HG03565 (cell line): Measurements from ENCODE around the gene LRRC58.
"Not testable (repeated sequence)": the region's sequence is repeated elsewhere in the genome, so short reads cannot be mapped to it uniquely, and the experiment has no call there.

ENCODE experiments used
- ATAC-seq: cut with Tn5 transposase; IDR thresholded peaks from one replicate; pipeline ENCODE4 v1.9.1; 2021; ENCODE audit warnings: mild to moderate bottlenecking, moderate library complexity; ENCODE audit not compliant: unreplicated experiment

Gene LRRC58

GRCh38 chr3:120341658-120342346 is 7.4 kb downstream of the LRRC58 start:
- ATAC-seq = no peak

DNA sequence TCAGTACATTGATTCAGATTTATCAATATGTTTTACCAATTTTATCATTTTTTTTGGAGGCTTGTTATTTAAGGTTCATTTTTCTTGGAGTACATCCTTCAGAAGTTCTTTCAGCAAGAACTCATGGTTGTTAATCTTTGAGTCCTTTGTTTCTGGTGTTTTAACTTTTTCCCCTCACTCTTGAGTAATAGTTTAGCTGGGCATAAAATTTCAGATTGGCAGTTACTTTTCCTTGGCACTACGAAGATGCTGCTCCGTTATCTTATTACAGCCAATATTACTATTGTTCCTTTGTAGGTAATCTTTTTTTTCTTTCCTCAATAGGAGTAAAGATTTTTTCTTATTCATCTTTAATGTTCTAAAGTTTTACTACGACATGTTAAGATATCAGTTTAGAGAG is 9.8 kb downstream of the LRRC58 start:
- no peak for ATAC-seq

DNA sequence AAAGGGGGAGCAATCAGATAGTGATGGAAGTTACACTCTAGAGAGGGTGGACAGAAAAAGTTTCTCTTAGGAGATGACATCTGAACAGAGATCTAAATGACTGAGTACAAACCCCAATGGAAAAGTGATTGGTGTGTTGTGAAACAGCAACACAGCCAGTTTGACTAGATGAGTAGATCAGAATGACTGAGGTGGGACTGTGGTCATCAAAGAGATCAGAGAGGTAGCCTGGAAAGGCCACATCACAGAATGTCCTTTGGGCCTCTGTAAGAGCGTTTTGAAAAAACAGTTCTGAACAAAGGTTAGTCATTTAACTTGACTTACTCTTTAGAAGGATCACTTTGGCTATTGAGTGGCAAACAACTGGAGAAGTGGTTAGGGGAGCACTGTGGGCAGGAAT is 10.6 kb downstream of the LRRC58 start:
- no peak for ATAC-seq

- no peak for ATAC-seq
Measured at GRCh38 chr3:120332646-120333045, 16.5 kb downstream of the LRRC58 start.

DNA sequence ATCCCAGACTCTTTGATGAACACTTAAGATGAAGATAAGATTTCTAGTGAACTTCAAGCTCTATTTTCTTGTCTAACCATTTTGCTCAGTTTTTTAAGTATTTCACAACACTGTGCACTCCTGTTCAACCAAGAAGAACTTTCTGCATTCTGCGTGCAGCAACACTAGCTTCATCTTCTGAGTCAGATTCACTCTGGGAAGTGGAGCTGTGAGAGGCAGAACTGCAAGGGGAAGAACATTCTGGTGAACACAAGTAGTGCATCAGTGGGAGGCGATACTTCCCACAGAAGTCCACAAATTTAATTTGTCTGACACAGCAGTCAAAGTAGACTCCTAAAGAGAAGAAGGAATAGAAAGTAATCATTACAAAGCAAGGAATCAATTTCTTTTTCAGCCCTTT is 18.1 kb downstream of the LRRC58 start:
- no peak for ATAC-seq

DNA sequence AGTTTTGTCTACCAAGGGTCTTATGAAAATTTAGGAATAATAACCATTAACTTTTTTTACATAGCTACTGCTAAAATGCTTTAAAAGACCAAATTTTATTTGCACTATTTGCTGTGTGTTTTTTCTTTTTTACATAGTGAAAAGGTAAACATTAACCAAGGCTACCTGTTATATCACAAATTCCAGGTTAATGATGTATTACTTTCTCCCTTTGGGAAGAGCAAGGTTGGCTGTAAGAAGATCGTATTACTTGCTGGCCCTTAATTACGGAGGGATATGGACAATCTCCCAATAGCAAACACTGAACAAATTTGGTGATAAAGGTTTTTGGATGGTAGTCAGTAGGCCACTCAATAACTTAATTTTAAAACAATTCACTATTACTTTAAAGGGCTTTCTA is 22.4 kb downstream of the LRRC58 start:
- ATAC-seq = no peak

DNA sequence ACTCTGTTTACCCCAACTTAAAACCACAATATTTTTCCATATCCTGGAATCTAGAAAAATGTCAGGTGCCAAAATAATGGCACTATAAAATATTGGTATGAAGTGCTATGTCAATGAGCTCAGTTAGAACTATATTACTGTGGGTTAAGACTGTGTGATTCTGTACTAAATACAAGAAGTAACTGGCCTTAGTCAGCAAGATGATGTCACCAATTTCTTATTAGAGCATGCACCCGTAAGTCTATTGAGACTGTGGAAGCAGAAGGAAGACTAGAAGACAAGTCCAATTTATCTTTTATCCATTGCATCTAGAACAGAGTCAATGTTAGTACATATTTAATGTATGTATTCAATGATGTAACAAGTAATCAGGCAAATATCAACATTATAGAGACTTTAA is 25.0 kb downstream of the LRRC58 start:
- ATAC-seq = no peak

- not testable (repeated sequence) for ATAC-seq
Measured at GRCh38 chr3:120323761-120324160, 25.4 kb downstream of the LRRC58 start.

- ATAC-seq = no peak
Measured at GRCh38 chr3:120311863-120312794, 37.0 kb downstream of the LRRC58 start.

DNA sequence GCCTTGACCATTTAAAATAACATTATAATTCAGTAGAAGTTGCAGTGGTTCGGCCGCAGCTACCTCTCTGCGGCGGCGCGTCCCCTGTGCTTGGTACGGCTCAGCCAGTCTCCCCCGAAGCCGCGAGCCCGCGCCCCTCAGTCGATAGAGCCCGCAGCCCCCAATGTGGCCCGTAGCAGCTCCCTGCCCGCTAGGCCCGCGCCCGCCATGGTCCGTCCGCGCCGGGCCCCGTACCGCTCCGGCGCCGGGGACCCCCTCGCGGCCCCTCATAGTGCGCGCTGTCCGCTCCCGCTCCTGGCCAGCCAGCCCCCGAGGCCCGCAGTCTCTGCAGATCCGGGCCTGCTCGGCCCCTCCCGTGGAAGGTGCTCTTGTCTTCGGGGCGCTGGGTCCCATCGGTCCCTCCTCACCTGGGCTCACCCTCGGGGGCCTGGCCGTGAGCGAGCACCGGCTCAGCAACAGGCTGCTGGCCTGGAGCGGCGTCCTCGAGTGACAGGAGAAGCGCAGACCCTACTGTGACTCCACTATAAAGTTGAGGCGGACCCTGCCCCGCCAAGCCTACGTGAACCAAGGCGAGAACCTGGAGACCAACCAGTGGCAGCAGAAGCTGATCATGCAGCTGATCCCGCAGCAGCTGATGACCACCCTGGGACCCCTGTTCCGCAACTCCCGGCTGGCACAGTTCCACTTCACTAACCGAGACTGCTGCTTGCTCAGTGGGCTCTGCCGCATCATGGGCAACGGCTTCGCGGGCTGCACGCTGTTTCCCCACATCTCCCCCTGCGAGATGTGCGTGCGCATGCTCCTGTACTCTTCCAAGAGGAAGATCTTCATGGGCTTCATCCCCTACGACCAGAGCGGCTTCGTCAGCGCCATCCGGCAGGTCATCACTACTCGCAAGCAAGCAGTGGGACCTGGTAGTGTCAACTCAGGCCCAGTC is 42.4 kb downstream of the LRRC58 start:
- no peak for ATAC-seq

DNA sequence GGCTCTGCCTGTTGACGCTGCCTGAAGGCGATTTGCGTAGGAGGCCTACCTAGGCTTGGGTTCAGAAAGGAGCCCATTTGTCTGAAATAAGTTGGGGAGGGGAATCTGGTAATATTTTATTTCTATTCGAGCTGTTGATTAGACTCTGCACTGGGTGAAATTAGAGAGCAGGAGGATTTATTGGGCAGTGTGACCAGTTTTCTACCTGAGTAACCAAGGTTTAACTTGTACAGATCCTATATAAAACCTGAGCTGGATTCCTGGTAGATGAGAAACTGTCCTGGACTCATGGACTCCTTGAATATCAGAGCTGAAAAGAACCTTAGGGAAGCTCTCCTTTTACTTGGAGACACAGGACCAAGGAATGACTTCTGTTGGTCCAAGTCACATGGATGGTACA is 44.5 kb downstream of the LRRC58 start:
- no peak for ATAC-seq

GRCh38 chr3:120302361-120302760 is 46.8 kb downstream of the LRRC58 start:
- no peak for ATAC-seq

DNA sequence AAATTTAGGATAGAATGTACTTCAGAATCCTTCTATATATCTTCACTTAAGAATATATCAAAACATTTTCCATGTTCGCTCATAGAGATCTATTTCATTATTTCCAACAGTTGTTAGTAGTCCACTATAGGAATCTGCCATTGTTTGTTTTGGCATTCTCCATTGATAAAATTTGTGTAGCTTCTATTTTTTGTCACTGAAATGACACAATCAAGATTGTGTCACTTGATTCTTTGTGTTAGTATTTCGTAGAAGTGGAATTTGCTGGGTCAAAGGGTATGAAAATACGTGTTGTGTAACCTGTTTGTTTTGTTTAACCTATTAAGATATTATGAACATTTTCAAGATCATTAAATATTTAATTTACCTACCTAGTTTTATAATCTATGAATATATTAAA is 48.2 kb downstream of the LRRC58 start:
- ATAC-seq = no peak

GRCh38 chr3:120299403-120299802 is 49.8 kb downstream of the LRRC58 start:
- ATAC-seq = no peak

DNA sequence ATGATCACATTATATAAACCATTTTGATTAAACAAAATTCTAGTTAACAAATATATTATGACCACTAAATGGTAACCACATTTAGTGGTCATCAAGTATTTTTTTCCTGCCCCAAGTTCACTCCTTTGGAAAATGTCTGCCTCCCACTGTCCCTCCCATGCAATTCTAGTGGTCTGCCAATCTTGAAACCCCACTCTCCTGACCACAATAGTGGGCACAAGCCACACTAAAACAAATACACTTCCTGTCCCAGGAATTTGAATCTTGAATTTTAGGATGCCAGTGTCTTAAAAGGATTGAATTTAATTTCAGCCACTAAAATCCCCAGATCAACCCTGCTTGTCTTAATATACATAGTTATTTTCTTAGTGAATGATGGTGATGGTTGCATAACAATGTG is 50.2 kb downstream of the LRRC58 start:
- no peak for ATAC-seq

DNA sequence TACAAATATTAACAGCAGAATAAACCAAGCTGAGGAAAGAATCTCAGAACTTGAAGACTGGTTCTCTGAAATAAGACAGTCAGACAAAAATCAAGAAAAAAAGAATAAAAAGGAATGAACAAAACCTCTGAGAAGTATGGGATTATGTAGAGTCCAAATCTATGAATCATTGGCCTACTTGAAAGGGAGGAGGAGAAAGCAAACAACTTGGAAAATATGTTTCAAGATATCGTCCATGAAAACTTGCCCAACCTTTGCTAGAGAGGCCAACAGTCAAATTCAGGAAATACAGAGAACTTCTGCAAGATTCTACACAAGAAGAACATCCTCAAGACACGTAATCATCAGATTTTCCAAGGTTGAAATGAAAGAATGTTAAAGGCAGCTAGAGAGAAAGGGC is 57.6 kb downstream of the LRRC58 start:
- ATAC-seq = not testable (repeated sequence)

- ATAC-seq = no peak
Measured at GRCh38 chr3:120289636-120290035, 59.5 kb downstream of the LRRC58 start.

DNA sequence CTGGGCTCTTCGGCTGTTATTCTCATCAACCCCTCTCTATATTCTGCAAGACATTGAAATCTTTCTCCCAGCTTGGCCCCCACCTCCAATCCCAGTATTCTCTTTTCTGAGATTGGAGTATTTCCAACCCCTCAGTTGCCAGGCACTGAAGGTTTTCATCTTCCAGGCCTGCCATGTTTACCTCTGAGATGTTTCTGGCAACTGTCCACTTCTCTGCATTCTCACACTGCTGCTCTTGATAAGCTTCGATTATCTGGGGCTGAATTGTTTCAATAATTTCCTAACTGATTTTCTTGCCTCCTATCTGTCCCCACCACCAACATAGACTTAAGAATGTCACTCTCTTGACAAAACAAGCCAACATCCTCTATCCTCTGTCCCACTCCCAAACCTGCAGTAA is 62.7 kb downstream of the LRRC58 start:
- ATAC-seq = no peak

DNA sequence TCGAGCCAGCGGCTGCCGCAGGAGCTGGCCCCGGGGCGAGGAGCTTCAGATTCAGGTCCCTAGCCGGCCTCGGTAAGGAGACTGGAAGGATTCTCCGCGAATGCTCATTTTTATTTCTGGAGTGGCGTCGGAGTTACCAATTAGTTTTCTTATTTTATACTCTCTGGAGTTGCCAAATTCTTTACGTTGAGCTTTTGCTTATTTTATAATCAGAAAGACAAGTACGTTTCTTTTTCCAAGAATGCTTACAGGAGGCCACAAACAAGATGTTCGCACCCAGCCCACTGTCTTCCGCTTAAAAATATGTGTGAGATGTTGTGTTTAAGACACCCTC is 63.7 kb downstream of the LRRC58 start:
- no peak for ATAC-seq

DNA sequence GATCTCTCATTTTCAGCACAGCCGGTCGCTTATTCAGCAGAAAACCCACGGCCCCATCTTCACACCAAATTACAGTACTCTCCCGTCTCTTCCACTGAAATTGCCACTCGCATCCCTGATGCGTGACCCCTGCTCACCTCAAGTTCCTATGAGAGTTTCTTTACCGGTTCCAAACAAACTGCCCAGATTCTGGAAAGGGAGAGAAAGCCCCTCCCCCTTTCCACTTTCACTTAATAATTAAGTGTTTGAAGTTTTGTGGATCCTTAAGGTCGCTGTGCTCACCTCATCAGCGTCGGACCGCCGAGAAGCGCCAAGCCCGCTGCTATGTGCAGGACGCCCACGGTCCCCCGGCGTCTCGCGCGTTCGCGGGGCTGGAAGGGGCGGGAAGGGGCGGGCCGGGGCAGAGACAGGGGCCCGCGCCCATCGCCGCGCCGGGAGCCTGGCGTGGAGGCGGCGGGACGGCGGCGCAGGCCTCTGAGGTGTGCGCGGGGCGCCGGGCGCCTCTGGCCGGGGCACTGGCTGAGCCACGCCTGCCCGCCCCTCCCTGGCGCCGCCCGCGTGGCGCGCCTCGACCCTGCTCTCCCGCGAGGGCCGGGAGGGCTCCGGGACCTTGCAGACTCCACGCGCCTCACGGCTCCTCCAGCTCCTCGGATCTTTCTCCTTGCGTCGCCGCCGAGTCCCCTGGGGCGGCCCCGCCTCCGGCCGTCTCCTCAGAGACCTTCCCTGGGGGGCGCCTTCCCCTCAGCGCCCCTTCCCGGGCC is 64.2 kb downstream of the LRRC58 start, which contains the start of gene GPR156:
TSS of gene GPR156 (minus strand) at position 476 of the 761 bp plus-strand sequence. CDS start 41,124 bp downstream, outside the sequence.
- no peak for ATAC-seq
